PC-9 (cell line): Measurements from ENCODE around the gene USF1.

Source experiments
- CTCF ChIP-seq: fragments of 200-600 bp; sonication (generic); conservative IDR thresholded peaks from 2 replicates; pipeline ENCODE4 v1.6.1; 2017; ENCODE audit warnings: mixed run types, antibody characterized with exemption, mild to moderate bottlenecking, moderate library complexity
- EZH2 ChIP-seq: fragments of 200-600 bp; sonication (generic); IDR thresholded peaks from 2 replicates; pipeline ENCODE4 v1.8.0; 2017; ENCODE audit warnings: antibody characterized with exemption, low read depth

- TF ChIP-seq CTCF (peak; percentile 35; the same call in 1 of the 2 replicates), EZH2 (no peak)
Measured at GRCh38 chr1:161054805-161055204, 9.0 kb upstream of the USF1 start.
